Caco-2 (cell line): ENCODE measurements around the gene KIF18A. TPM values are rescaled to one million over a fixed set of nuclear protein-coding genes. Genes with fewer than 3 reads are reported as not detected.

Experiments used
- BruUV-seq: library from RNA; stranded (reverse); fragments of 400-500 nt; replicated peaks from 2 replicates; lab custom pipeline; 2021; lab: Mats Ljungman, UMichigan
- CTCF ChIA-PET: fragments of 300-600 bp; sonication (Branson Sonifier 250); formaldehyde crosslinking; loops from one replicate; lab custom pipeline; 2022; ENCODE audit warnings: antibody characterized with exemption; lab: Charles Lee
- POLR2A ChIA-PET: fragments of 300-600 bp; sonication (Branson Sonifier 250); formaldehyde crosslinking; loops from one replicate; lab custom pipeline; 2022; ENCODE audit warnings: antibody characterized with exemption; lab: Charles Lee
- DNase-seq, 2 experiments: peaks; one replicate each; pipeline versions ENCODE4 v3.0.0 to v3.0.0-alpha.2; 2020 to 2022
- H3K27me3 ChIP-seq: replicated peaks from 2 replicates; pipeline ENCODE4 v1.6.0; 2011; ENCODE audit warnings: low read length; ENCODE audit not compliant: control insufficient read depth, insufficient read depth
- H3K36me3 ChIP-seq: 2 replicates; pipeline ENCODE4 v1.5.1; 2011; ENCODE audit warnings: low read length; ENCODE audit not compliant: control insufficient read depth, insufficient read depth
- H3K4me1 ChIP-seq: fragments of 250-450 bp; sonication (Bioruptor Pico); 2 replicates; pipeline ENCODE4 v1.5.1; 2020; ENCODE audit warnings: mild to moderate bottlenecking
- H3K4me3 ChIP-seq: 2 replicates; pipeline ENCODE4 v1.5.1; 2011; ENCODE audit warnings: low read depth, mild to moderate bottlenecking, control low read depth, low read length
- H3K9me3 ChIP-seq: fragments of 250-450 bp; sonication (Bioruptor Pico); 2 replicates; pipeline ENCODE4 v1.5.1; 2020; ENCODE audit warnings: mild to moderate bottlenecking, moderate library complexity
- H3K27ac Mint-ChIP-seq: one replicate; pipeline ENCODE4 v1.8.0; 2022; ENCODE audit warnings: mixed read lengths; ENCODE audit not compliant: unreplicated experiment
- H3K27me3 Mint-ChIP-seq: one replicate; pipeline ENCODE4 v1.8.0; 2022; ENCODE audit warnings: mixed read lengths; ENCODE audit not compliant: insufficient read depth, unreplicated experiment
- H3K36me3 Mint-ChIP-seq: one replicate; pipeline ENCODE4 v1.8.0; 2022; ENCODE audit warnings: mild to moderate bottlenecking, mixed read lengths; ENCODE audit not compliant: insufficient read depth, unreplicated experiment
- H3K4me1 Mint-ChIP-seq: one replicate; pipeline ENCODE4 v1.8.0; 2022; ENCODE audit warnings: low read depth, mixed read lengths; ENCODE audit not compliant: unreplicated experiment
- H3K4me3 Mint-ChIP-seq: one replicate; pipeline ENCODE4 v1.8.0; 2022; ENCODE audit warnings: mild to moderate bottlenecking, moderate library complexity, mixed read lengths; ENCODE audit not compliant: unreplicated experiment
- H3K9me3 Mint-ChIP-seq: one replicate; pipeline ENCODE4 v1.8.0; 2022; ENCODE audit warnings: mixed read lengths; ENCODE audit not compliant: unreplicated experiment
- intact Hi-C: fragments of 100-400 bp; cut with micrococcal nuclease; formaldehyde crosslinking; loops from one replicate; pipeline ENCODE4 v1.10.0; 2022; ENCODE audit not compliant: unreplicated experiment
- total RNA-seq: library from RNA; stranded (reverse); gene quantifications from 2 replicates; pipeline ENCODE4 v1.2.3, GENCODE V29; 2022
- TF ChIP-seq, protein P1 (sequence below), 2 experiments: fragments of 200-600 bp in 1 of 2; IDR thresholded peaks; 1 replicate in 1 of 2; 2 replicates in 1 of 2; pipeline versions ENCODE4 v1.5.1 to v1.8.0; 2011 to 2022; ENCODE audit warnings: antibody characterized with exemption in 1 of 2, control low read depth in 1 of 2, inconsistent platforms in 1 of 2, low read depth in 1 of 2, low read length in 1 of 2, mild to moderate bottlenecking in 1 of 2, moderate library complexity in 1 of 2; ENCODE audit not compliant: insufficient read depth in 1 of 2, severe bottlenecking in 1 of 2, unreplicated experiment in 1 of 2

KIF18A gene
- total RNA-seq, 1 experiment from 2014 or later, result 22.3 TPM

DNA sequence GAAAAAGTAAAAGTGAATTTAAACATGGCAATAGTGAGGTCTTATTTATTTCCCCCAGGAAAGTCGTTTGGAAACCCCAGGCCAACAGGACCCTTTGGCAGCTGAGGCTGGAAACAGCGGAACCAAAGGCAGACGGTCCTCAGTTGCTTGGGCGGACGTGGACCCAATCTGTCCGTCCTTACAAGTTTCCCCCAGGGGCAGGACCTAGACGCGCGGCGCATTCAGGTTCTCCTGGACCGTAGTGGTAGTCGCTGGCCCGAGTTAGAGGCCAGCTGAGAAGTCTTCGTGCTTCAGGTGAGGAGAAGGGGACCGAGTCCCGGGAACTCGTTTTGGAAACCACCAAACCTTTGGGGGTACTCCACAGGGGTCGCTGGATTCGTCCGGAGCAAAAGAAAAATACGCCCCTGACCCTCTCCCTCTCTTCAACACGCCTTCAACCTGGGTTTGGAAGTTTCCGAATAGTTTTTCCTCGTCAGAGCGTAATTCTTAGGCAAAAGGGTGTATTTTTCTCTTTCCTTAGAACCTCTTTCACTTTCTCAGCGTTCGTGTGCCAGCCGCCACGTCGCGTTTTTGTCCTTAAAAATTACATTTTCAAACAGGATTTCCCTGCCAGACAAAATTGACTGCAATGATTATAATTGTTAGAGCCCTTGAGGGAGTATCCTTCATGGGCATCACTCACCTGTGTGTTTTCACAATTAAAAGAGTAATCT is 2.3 kb upstream of the KIF18A start:
- Mint-ChIP-seq H3K4me1 (no peaks in the 10 kb centered on the region), H3K36me3 (peaks cover 20% of the 10 kb centered on the region), H3K4me3 (peak overlapping the region; percentile 94), H3K9me3 (no peaks in the 10 kb centered on the region), H3K27ac (peak overlapping the region; percentile 99), H3K27me3 (no peaks in the 10 kb centered on the region)
- 0 out of 2 replicates have a peak, but pooled peaks cover 1% of the 10 kb centered on the region for H3K36me3 ChIP-seq
- no peaks in the 10 kb centered on the region for H3K9me3 ChIP-seq
- ChIA-PET POLR2A (no interaction called here), CTCF (no interaction called here)
- peaks cover 14% of the 10 kb centered on the region; the same call in 1 of the 2 replicates for H3K4me1 ChIP-seq
- peak; percentile 78 to 82 for DNase-seq
- TF ChIP-seq, protein P1, sequence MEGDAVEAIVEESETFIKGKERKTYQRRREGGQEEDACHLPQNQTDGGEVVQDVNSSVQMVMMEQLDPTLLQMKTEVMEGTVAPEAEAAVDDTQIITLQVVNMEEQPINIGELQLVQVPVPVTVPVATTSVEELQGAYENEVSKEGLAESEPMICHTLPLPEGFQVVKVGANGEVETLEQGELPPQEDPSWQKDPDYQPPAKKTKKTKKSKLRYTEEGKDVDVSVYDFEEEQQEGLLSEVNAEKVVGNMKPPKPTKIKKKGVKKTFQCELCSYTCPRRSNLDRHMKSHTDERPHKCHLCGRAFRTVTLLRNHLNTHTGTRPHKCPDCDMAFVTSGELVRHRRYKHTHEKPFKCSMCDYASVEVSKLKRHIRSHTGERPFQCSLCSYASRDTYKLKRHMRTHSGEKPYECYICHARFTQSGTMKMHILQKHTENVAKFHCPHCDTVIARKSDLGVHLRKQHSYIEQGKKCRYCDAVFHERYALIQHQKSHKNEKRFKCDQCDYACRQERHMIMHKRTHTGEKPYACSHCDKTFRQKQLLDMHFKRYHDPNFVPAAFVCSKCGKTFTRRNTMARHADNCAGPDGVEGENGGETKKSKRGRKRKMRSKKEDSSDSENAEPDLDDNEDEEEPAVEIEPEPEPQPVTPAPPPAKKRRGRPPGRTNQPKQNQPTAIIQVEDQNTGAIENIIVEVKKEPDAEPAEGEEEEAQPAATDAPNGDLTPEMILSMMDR (IDR thresholded peaks at IDR 0.05; ENCODE audit: insufficient read depth in 1 of 2, low read depth in 1 of 2, low read length in 1 of 2, severe bottlenecking in 1 of 2, unreplicated experiment in 1 of 2), result no peak
- TSS peak; percentile 26 for BruUV-seq
- H3K27me3 ChIP-seq, result no peaks in the 10 kb centered on the region
- intact Hi-C loops, result no loop called here
- H3K4me3 ChIP-seq, result peak overlapping the region; percentile 58

DNA sequence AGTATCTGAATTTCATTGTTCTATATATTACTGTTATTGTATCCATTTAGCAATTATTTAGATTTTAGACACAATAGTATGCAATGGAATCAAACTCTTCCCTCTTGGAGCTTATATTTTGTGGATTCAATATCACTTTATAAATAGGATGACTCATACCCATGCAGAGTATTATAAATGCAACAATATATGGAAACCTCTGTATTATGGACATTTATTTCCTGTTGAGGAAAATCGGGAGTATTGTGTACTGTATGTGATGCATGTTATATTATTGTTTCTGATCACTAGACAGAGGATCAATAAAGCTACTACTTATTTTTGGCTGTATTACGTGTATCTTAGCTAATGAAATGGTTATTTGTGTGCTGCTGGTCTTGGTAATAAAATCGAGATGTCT is 1.0 kb upstream of the KIF18A start:
- Mint-ChIP-seq H3K4me3 (peak overlapping the region; percentile 94), H3K36me3 (peaks cover 10% of the 10 kb centered on the region), H3K9me3 (no peaks in the 10 kb centered on the region), H3K27ac (peak overlapping the region; percentile 98), H3K4me1 (peaks cover 6% of the 10 kb centered on the region), H3K27me3 (no peaks in the 10 kb centered on the region)
- DNase-seq, result no peak
- no TSS peak for BruUV-seq
- H3K9me3 ChIP-seq, result no peaks in the 10 kb centered on the region
- ChIA-PET CTCF (no interaction called here), POLR2A (no interaction called here)
- 0 out of 2 replicates have a peak, but pooled peaks cover under 1% of the 10 kb centered on the region for H3K36me3 ChIP-seq
- H3K4me1 ChIP-seq, result peaks cover 14% of the 10 kb centered on the region; the same call in 1 of the 2 replicates
- intact Hi-C loops, result loop anchor here (1.0 to 2.0 kb wide), 2 partner anchors 266 to 410 kb away; no protein-coding TSS in a partner anchor
- peak overlapping the region; percentile 39 for H3K4me3 ChIP-seq
- TF ChIP-seq, protein P1 (IDR thresholded peaks at IDR 0.05; ENCODE audit: insufficient read depth in 1 of 2, low read depth in 1 of 2, low read length in 1 of 2, severe bottlenecking in 1 of 2, unreplicated experiment in 1 of 2), result no peak
- H3K27me3 ChIP-seq, result no peaks in the 10 kb centered on the region

DNA sequence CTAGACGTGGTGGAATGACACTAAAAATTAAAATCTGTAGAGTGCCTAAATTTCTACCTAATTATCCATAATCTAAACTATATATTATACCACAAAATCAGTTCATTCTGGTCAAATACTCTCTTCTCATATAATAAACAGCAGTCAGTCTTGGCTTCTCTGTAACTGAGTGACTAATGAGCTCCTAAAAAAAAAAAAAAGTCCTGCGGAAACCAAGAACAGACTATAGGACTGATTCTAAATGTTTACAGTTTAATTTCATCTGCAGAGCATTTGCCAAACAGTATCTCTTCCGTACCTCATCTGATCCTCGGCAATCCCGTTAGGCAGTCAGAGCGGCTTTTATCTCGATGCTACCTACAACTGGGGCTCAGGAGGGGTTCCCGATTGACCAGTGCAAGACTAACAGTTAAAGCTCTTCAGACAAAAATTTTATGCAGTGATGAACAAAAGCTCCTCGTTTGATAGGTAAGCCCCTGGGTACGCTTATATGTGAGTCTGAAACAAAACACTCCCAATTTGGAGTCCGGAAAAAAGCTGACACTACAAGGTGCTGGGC is 686 bp downstream of the KIF18A start:
- H3K27me3 Mint-ChIP-seq, result no peaks in the 10 kb centered on the region
- H3K9me3 Mint-ChIP-seq, result no peaks in the 10 kb centered on the region
- H3K4me1 ChIP-seq, result peaks cover 14% of the 10 kb centered on the region; the same call in 1 of the 2 replicates
- DNase-seq, result peak in 1 of 2 experiments; percentile 34
- intact Hi-C loops, result no loop called here
- H3K27ac Mint-ChIP-seq, result peak overlapping the region; percentile 98
- H3K4me3 Mint-ChIP-seq, result peak overlapping the region; percentile 94
- no peaks in the 10 kb centered on the region for H3K36me3 ChIP-seq
- TF ChIP-seq, protein P1 (IDR thresholded peaks at IDR 0.05; ENCODE audit: insufficient read depth in 1 of 2, low read depth in 1 of 2, low read length in 1 of 2, severe bottlenecking in 1 of 2, unreplicated experiment in 1 of 2), result no peak
- POLR2A ChIA-PET, result interaction anchor here (0.8 to 1.2 kb wide), 3 partner anchors 389 to 487 kb away, joined by 5 to 9 read pairs (median 8); no protein-coding TSS in a partner anchor
- H3K27me3 ChIP-seq, result no peaks in the 10 kb centered on the region
- H3K9me3 ChIP-seq, result no peaks in the 10 kb centered on the region
- no TSS peak for BruUV-seq
- CTCF ChIA-PET, result interaction anchor here (1.1 to 1.6 kb wide), 3 partner anchors 407 to 411 kb away, joined by 5 to 7 read pairs (median 6); partner anchors contain the start of gene BDNF
- H3K36me3 Mint-ChIP-seq, result peaks cover 8% of the 10 kb centered on the region
- H3K4me3 ChIP-seq, result peak overlapping the region; percentile 52
- peaks cover 6% of the 10 kb centered on the region for H3K4me1 Mint-ChIP-seq
